PC-9 (cell line): ENCODE results near the gene FRMD4B. TPM values are rescaled to one million over a fixed set of nuclear protein-coding genes. Genes with fewer than 3 reads are reported as not detected.

Experiments
- BruUV-seq: library from RNA; stranded (reverse); fragments of 400-500 nt; replicated peaks from 2 replicates; lab custom pipeline; 2021; lab: Mats Ljungman, UMichigan
- CTCF ChIA-PET: fragments of 300-600 bp; sonication (Branson Sonifier 250); formaldehyde crosslinking; loops from one replicate; lab custom pipeline; 2022; ENCODE audit warnings: antibody characterized with exemption; lab: Charles Lee
- POLR2A ChIA-PET: fragments of 300-600 bp; sonication (Branson Sonifier 250); formaldehyde crosslinking; loops from one replicate; lab custom pipeline; 2022; ENCODE audit warnings: antibody characterized with exemption; ENCODE audit not compliant: unreplicated experiment; lab: Charles Lee
- DNase-seq, 2 experiments: peaks; one replicate each; pipeline versions ENCODE4 v3.0.0 to v3.0.0-alpha.2; 2015 to 2022; ENCODE audit warnings: mixed read lengths in 1 of 2
- H2AFZ ChIP-seq: fragments of 200-600 bp; sonication (generic); 2 replicates; pipeline ENCODE4 v1.8.1; 2017; ENCODE audit warnings: antibody characterized with exemption
- H3F3A ChIP-seq: fragments of 200-600 bp; sonication (generic); 2 replicates; pipeline ENCODE4 v1.8.1; 2017; ENCODE audit warnings: antibody characterized with exemption, mild to moderate bottlenecking, low read depth; ENCODE audit not compliant: insufficient read depth
- H3K27ac ChIP-seq: fragments of 200-600 bp; sonication (generic); 2 replicates; pipeline ENCODE4 v1.6.1; 2016; ENCODE audit warnings: mixed run types
- H3K27me3 ChIP-seq: fragments of 200-600 bp; sonication (generic); 2 replicates; pipeline ENCODE4 v1.6.1; 2016; ENCODE audit warnings: low read depth, mixed run types; ENCODE audit not compliant: insufficient read depth
- H3K36me3 ChIP-seq: fragments of 200-600 bp; sonication (generic); 2 replicates; pipeline ENCODE4 v1.6.1; 2016; ENCODE audit warnings: low read depth, mixed run types
- H3K4me1 ChIP-seq: fragments of 200-600 bp; sonication (generic); replicated peaks from 2 replicates; pipeline ENCODE4 v1.6.1; 2016; ENCODE audit warnings: mixed run types; ENCODE audit not compliant: insufficient read depth
- H3K4me2 ChIP-seq: fragments of 200-600 bp; sonication (generic); 2 replicates; pipeline ENCODE4 v1.6.1; 2017; ENCODE audit warnings: mixed run types
- H3K4me3 ChIP-seq: fragments of 200-600 bp; sonication (generic); 2 replicates; pipeline ENCODE4 v1.6.1; 2016; ENCODE audit warnings: mixed run types
- H3K79me2 ChIP-seq: fragments of 200-600 bp; sonication (generic); 2 replicates; pipeline ENCODE4 v1.6.1; 2017; ENCODE audit warnings: low read depth, mixed run types
- H3K9me2 ChIP-seq: fragments of 200-600 bp; sonication (generic); 2 replicates; pipeline ENCODE4 v1.8.1; 2017; ENCODE audit warnings: mild to moderate bottlenecking; ENCODE audit not compliant: insufficient read depth
- H3K9me3 ChIP-seq: fragments of 200-600 bp; sonication (generic); 2 replicates; pipeline ENCODE4 v1.8.1; 2016; ENCODE audit warnings: low read depth; ENCODE audit not compliant: insufficient read depth
- H4K20me1 ChIP-seq: fragments of 200-600 bp; sonication (generic); 2 replicates; pipeline ENCODE4 v1.8.1; 2017; ENCODE audit not compliant: insufficient read depth
- EZH2 ChIP-seq: fragments of 200-600 bp; sonication (generic); IDR thresholded peaks from 2 replicates; pipeline ENCODE4 v1.8.0; 2017; ENCODE audit warnings: antibody characterized with exemption, low read depth
- intact Hi-C: fragments of 100-400 bp; cut with micrococcal nuclease; formaldehyde crosslinking; loops from one replicate; pipeline ENCODE4 v1.10.0; 2022; ENCODE audit not compliant: unreplicated experiment
- total RNA-seq: library from RNA; stranded (reverse); gene quantifications from 2 replicates; pipeline ENCODE4 v1.2.3, GENCODE V29; 2021
- TF ChIP-seq, protein P1 (sequence below): fragments of 200-600 bp; sonication (generic); conservative IDR thresholded peaks from 2 replicates; pipeline ENCODE4 v1.6.1; 2017; ENCODE audit warnings: mixed run types, antibody characterized with exemption, mild to moderate bottlenecking, moderate library complexity

Gene FRMD4B
- total RNA-seq, 1 experiment from 2014 or later = 10.2 TPM

GRCh38 chr3:69405067-69405466 is 19.2 kb upstream of the FRMD4B start:
- no peaks in the 10 kb centered on the region for H4K20me1 ChIP-seq
- H2AFZ ChIP-seq = no peak overlapping the region
- intact Hi-C loops = no loop called here
- no peaks in the 10 kb centered on the region for H3K9me2 ChIP-seq
- BruUV-seq = no TSS peak
- H3K79me2 ChIP-seq = no peaks in the 10 kb centered on the region
- no peaks in the 10 kb centered on the region for H3K36me3 ChIP-seq
- TF ChIP-seq, protein P1, sequence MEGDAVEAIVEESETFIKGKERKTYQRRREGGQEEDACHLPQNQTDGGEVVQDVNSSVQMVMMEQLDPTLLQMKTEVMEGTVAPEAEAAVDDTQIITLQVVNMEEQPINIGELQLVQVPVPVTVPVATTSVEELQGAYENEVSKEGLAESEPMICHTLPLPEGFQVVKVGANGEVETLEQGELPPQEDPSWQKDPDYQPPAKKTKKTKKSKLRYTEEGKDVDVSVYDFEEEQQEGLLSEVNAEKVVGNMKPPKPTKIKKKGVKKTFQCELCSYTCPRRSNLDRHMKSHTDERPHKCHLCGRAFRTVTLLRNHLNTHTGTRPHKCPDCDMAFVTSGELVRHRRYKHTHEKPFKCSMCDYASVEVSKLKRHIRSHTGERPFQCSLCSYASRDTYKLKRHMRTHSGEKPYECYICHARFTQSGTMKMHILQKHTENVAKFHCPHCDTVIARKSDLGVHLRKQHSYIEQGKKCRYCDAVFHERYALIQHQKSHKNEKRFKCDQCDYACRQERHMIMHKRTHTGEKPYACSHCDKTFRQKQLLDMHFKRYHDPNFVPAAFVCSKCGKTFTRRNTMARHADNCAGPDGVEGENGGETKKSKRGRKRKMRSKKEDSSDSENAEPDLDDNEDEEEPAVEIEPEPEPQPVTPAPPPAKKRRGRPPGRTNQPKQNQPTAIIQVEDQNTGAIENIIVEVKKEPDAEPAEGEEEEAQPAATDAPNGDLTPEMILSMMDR = no peak
- TF ChIP-seq EZH2 = no peak
- no peaks in the 10 kb centered on the region for H3F3A ChIP-seq
- H3K4me3 ChIP-seq = no peak overlapping the region
- no peaks in the 10 kb centered on the region for H3K27me3 ChIP-seq
- ChIA-PET CTCF (interaction anchor here (0.9 kb wide), 1 partner anchor 19 kb away, joined by 3 read pairs; the partner anchor contains the start of gene FRMD4B), POLR2A (no interaction called here)
- no peaks in the 10 kb centered on the region for H3K9me3 ChIP-seq
- peaks cover 12% of the 10 kb centered on the region; the same call in 1 of the 2 replicates for H3K4me1 ChIP-seq
- no peak overlapping the region for H3K4me2 ChIP-seq
- H3K27ac ChIP-seq = no peak overlapping the region
- no peak for DNase-seq

DNA sequence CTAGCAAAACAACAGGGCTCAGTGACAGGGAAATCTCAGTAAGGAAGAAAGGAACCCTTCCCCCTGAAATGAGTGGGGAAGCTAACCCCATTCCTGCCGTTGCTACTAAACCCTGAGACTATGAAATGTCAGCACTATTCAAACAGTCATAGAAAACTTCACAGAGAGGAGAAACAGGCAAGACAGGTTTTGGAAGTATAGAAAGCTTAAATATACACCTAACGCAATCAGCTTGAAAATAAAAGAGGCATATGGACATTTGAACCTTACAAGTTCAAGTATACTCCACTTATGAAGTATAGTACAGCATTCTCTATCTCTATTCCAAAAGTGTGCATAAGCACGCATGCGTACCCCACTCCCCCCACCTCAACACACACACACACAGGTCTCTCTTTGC is 17.6 kb upstream of the FRMD4B start:
- Histone ChIP-seq H3K4me3 (no peak overlapping the region), H2AFZ (peak overlapping the region; percentile 29; the same call in 1 of the 2 replicates), H3K9me3 (no peaks in the 10 kb centered on the region), H3K27me3 (no peaks in the 10 kb centered on the region), H3K79me2 (no peaks in the 10 kb centered on the region), H4K20me1 (no peaks in the 10 kb centered on the region), H3K27ac (no peak overlapping the region), H3K36me3 (no peaks in the 10 kb centered on the region), H3K9me2 (no peaks in the 10 kb centered on the region), H3K4me2 (peak overlapping the region; percentile 41), H3K4me1 (peaks cover 12% of the 10 kb centered on the region; the same call in 1 of the 2 replicates), H3F3A (no peaks in the 10 kb centered on the region)
- TF ChIP-seq, protein P1 = no peak
- no peak for TF ChIP-seq EZH2
- POLR2A ChIA-PET = interaction anchor here (0.6 to 0.8 kb wide), 2 partner anchors 69 to 351 kb away, joined by 5 to 6 read pairs; partner anchors contain the start of gene TMF1
- DNase-seq = peak in 1 of 2 experiments; percentile 72
- BruUV-seq = no TSS peak
- intact Hi-C loops = no loop called here
- CTCF ChIA-PET = interaction anchor here (0.6 to 0.7 kb wide), 2 partner anchors 9 to 68 kb away, joined by 8 to 9 read pairs; no protein-coding TSS in a partner anchor

- H3K79me2 ChIP-seq = no peaks in the 10 kb centered on the region
- CTCF ChIA-PET = no interaction called here
- H3K36me3 ChIP-seq = no peaks in the 10 kb centered on the region
- peaks cover 12% of the 10 kb centered on the region; the same call in 1 of the 2 replicates for H3K4me1 ChIP-seq
- no peak overlapping the region for H3K4me2 ChIP-seq
- H3K4me3 ChIP-seq = no peak overlapping the region
- no peak overlapping the region for H3K27ac ChIP-seq
- POLR2A ChIA-PET = no interaction called here
- no peaks in the 10 kb centered on the region for H3K27me3 ChIP-seq
- no peak overlapping the region for H2AFZ ChIP-seq
- no peak for DNase-seq
- no peaks in the 10 kb centered on the region for H3K9me2 ChIP-seq
- H3K9me3 ChIP-seq = no peaks in the 10 kb centered on the region
- H3F3A ChIP-seq = no peaks in the 10 kb centered on the region
- TF ChIP-seq, protein P1 = no peak
- no peak for TF ChIP-seq EZH2
- intact Hi-C loops = no loop called here
- no TSS peak for BruUV-seq
- no peaks in the 10 kb centered on the region for H4K20me1 ChIP-seq
These were observed 14.8 kb upstream of the FRMD4B start for GRCh38 chr3:69400683-69401082.
